Endothelial cell (in vitro differentiated cells): ENCODE results near the gene NDEL1. TPM values are rescaled to one million over a fixed set of nuclear protein-coding genes. Genes with fewer than 3 reads are reported as not detected.

ENCODE experiments used
- DNase-seq: peaks from one replicate; pipeline ENCODE4 v3.0.0; 2021; ENCODE audit warnings: low spot score
- H3K27ac Mint-ChIP-seq: one replicate; pipeline ENCODE4 v1.8.0; 2021; ENCODE audit warnings: mixed read lengths, inconsistent platforms; ENCODE audit not compliant: unreplicated experiment
- H3K27me3 Mint-ChIP-seq: one replicate; pipeline ENCODE4 v1.8.0; 2021; ENCODE audit warnings: mild to moderate bottlenecking, moderate library complexity, mixed read lengths, inconsistent platforms; ENCODE audit not compliant: unreplicated experiment
- H3K36me3 Mint-ChIP-seq: one replicate; pipeline ENCODE4 v1.8.0; 2021; ENCODE audit warnings: mild to moderate bottlenecking, low read depth, mixed read lengths, inconsistent platforms; ENCODE audit not compliant: unreplicated experiment
- H3K4me1 Mint-ChIP-seq: one replicate; pipeline ENCODE4 v1.8.0; 2021; ENCODE audit warnings: mild to moderate bottlenecking, mixed read lengths, inconsistent platforms; ENCODE audit not compliant: unreplicated experiment
- H3K4me3 Mint-ChIP-seq: one replicate; pipeline ENCODE4 v1.8.0; 2021; ENCODE audit warnings: mild to moderate bottlenecking, mixed read lengths, inconsistent platforms; ENCODE audit not compliant: unreplicated experiment
- H3K9me3 Mint-ChIP-seq: one replicate; pipeline ENCODE4 v1.8.0; 2021; ENCODE audit warnings: mixed read lengths, inconsistent platforms; ENCODE audit not compliant: unreplicated experiment
- CTCF ChIP-seq: fragments of 200-600 bp; sonication (generic); IDR thresholded peaks from one replicate; pipeline ENCODE4 v1.5.0; 2021; ENCODE audit warnings: antibody characterized with exemption; ENCODE audit not compliant: unreplicated experiment
- total RNA-seq: library from RNA; stranded (reverse); fragmentation: NEBNext Ultra II Directional; extraction: Animal tissue kit (Norgen Biotek cat#: 25700); gene quantifications from one replicate; pipeline ENCODE4 v1.2.1, GENCODE V29; 2021; ENCODE audit not compliant: unreplicated experiment

NDEL1 gene
- total RNA-seq, 1 donor from 2014 or later, result 82.4 TPM

GRCh38 chr17:8474826-8475225, 39.1 kb downstream of the NDEL1 start:
- H3K36me3 Mint-ChIP-seq, result peaks cover 40% of the 10 kb centered on the region
- TF ChIP-seq CTCF, result no peak
- no peak for DNase-seq
- peaks cover 20% of the 10 kb centered on the region for H3K27me3 Mint-ChIP-seq
- peak overlapping the region; percentile 56 for H3K4me3 Mint-ChIP-seq
- peaks cover 2% of the 10 kb centered on the region for H3K4me1 Mint-ChIP-seq
- peak overlapping the region; percentile 12 for H3K27ac Mint-ChIP-seq
- no peaks in the 10 kb centered on the region for H3K9me3 Mint-ChIP-seq

GRCh38 chr17:8475227-8475626, 39.5 kb downstream of the NDEL1 start:
- H3K36me3 Mint-ChIP-seq, result peaks cover 42% of the 10 kb centered on the region
- DNase-seq, result no peak
- H3K4me1 Mint-ChIP-seq, result peaks cover 2% of the 10 kb centered on the region
- peak overlapping the region; percentile 12 for H3K27ac Mint-ChIP-seq
- peaks cover 18% of the 10 kb centered on the region for H3K27me3 Mint-ChIP-seq
- TF ChIP-seq CTCF, result no peak
- H3K9me3 Mint-ChIP-seq, result no peaks in the 10 kb centered on the region
- peak overlapping the region; percentile 56 for H3K4me3 Mint-ChIP-seq

- DNase-seq, result no peak
- no peak for TF ChIP-seq CTCF
- H3K27ac Mint-ChIP-seq, result no peak overlapping the region
Measured at GRCh38 chr17:8475781-8476180, 40.1 kb downstream of the NDEL1 start.

GRCh38 chr17:8476741-8477140, 41.1 kb downstream of the NDEL1 start:
- no peak for TF ChIP-seq CTCF
- peaks cover 2% of the 10 kb centered on the region for H3K4me1 Mint-ChIP-seq
- no peaks in the 10 kb centered on the region for H3K9me3 Mint-ChIP-seq
- H3K36me3 Mint-ChIP-seq, result peaks cover 49% of the 10 kb centered on the region
- no peak for DNase-seq
- peaks cover 19% of the 10 kb centered on the region for H3K27me3 Mint-ChIP-seq
- H3K27ac Mint-ChIP-seq, result no peak overlapping the region
- no peak overlapping the region for H3K4me3 Mint-ChIP-seq

More at GRCh38 chr17:8475781-8476180, 40.1 kb downstream of the NDEL1 start:
- Mint-ChIP-seq H3K36me3 (peaks cover 48% of the 10 kb centered on the region), H3K9me3 (no peaks in the 10 kb centered on the region), H3K27me3 (peaks cover 18% of the 10 kb centered on the region), H3K4me1 (peaks cover 2% of the 10 kb centered on the region), H3K4me3 (peak overlapping the region; percentile 56)

GRCh38 chr17:8477171-8477570, 41.5 kb downstream of the NDEL1 start:
- Mint-ChIP-seq H3K36me3 (peaks cover 50% of the 10 kb centered on the region), H3K4me3 (no peak overlapping the region), H3K27ac (no peak overlapping the region), H3K27me3 (peaks cover 19% of the 10 kb centered on the region), H3K4me1 (peaks cover 2% of the 10 kb centered on the region), H3K9me3 (no peaks in the 10 kb centered on the region)
- no peak for DNase-seq
- TF ChIP-seq CTCF, result no peak
